ENCODE data around the gene ASIP.

- TF ChIP-seq CTCF (IDR thresholded peaks at IDR 0.05) (no peak), EZH2 (IDR thresholded peaks at IDR 0.05) (no peak)
Measured at GRCh38 chr20:34293589-34293988, 52.4 kb downstream of the ASIP start.

All from neural progenitor cell (in vitro differentiated cells).